Measurements from ENCODE around the gene RTTN. TPM values are rescaled to one million over a fixed set of nuclear protein-coding genes. Genes with fewer than 3 reads are reported as not detected.

The RTTN gene
- total RNA-seq, 1 donor from 2014 or later, result 10.8 TPM

DNA sequence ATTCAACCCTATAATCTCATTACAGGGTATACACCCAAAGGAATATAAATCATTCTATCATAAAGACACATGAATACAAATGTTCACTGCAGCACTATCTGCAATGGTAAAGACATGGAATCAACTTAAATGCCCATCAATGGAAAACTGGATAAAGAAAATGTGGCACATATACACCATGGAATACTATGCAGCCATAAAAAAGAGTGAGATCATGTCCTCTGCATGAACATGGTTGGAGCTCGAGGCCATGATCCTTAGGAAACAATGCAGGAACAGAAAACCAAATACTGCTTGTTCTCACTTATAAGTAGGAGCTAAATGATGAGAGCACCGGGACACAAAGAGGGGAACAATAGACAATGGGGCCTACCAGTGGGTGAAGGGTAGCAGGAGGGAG, 169.3 kb downstream of the RTTN start:
- Histone ChIP-seq H3K27me3 (ENCODE audit: low read depth) (no peaks in the 10 kb centered on the region), H3K27ac (no peak overlapping the region), H3K36me3 (peaks cover 9% of the 10 kb centered on the region), H3K4me3 (no peak overlapping the region), H3K9me3 (no peaks in the 10 kb centered on the region), H3K4me1 (no peaks in the 10 kb centered on the region)
- ATAC-seq, result no peak
- DNase-seq, result no peak
- intact Hi-C loops (cut with DNase I), result no loop called here
- TF ChIP-seq, protein P1, sequence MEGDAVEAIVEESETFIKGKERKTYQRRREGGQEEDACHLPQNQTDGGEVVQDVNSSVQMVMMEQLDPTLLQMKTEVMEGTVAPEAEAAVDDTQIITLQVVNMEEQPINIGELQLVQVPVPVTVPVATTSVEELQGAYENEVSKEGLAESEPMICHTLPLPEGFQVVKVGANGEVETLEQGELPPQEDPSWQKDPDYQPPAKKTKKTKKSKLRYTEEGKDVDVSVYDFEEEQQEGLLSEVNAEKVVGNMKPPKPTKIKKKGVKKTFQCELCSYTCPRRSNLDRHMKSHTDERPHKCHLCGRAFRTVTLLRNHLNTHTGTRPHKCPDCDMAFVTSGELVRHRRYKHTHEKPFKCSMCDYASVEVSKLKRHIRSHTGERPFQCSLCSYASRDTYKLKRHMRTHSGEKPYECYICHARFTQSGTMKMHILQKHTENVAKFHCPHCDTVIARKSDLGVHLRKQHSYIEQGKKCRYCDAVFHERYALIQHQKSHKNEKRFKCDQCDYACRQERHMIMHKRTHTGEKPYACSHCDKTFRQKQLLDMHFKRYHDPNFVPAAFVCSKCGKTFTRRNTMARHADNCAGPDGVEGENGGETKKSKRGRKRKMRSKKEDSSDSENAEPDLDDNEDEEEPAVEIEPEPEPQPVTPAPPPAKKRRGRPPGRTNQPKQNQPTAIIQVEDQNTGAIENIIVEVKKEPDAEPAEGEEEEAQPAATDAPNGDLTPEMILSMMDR (IDR thresholded peaks at IDR 0.05), result no peak

DNA sequence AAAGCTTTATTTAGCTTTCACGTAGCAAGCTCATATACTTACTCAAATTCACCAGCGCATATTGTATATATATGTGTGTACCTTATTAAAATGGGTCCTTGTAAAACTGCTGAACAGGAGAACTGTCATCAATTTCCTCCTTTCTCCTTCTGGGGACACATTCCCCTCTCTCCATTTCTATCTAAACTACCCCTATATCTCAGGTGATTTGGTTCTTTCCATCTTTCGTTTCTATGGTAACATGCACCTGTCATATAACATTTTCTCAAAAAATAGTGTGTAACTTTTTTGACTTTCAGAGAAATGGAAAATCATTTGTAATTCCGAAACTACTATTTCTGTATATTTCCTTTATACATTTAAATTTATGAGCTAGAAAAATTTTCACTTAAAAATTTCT, 174.3 kb downstream of the RTTN start:
- no peak overlapping the region for H3K27ac ChIP-seq
- H3K36me3 ChIP-seq, result peaks cover 10% of the 10 kb centered on the region
- DNase-seq, result no peak
- H3K27me3 ChIP-seq (ENCODE audit: low read depth), result no peaks in the 10 kb centered on the region
- no peaks in the 10 kb centered on the region for H3K4me1 ChIP-seq
- ATAC-seq, result no peak
- H3K4me3 ChIP-seq, result no peak overlapping the region
- no peaks in the 10 kb centered on the region for H3K9me3 ChIP-seq
- intact Hi-C loops (cut with DNase I), result no loop called here
- TF ChIP-seq, protein P1 (IDR thresholded peaks at IDR 0.05), result no peak

DNA sequence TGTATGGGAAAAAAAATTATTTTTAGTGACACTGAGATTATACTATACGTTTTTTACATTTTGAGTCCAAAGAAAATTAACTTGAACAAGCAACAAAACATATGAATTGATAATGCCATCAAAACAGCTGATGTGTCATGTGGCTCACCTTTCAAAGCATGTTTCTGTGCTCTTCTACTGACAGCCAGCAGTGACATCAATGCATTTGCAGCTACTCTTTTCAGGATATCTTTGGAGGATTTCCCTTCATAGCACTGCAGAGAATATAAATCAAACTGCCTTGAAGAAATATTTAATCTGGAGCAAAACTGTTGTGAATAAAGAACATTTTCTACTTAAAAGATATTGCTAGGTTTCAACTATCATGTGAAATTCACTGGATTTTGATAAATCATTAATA, 174.8 kb downstream of the RTTN start:
- H3K36me3 ChIP-seq, result peaks cover 10% of the 10 kb centered on the region
- no peak for DNase-seq
- H3K4me1 ChIP-seq, result no peaks in the 10 kb centered on the region
- TF ChIP-seq, protein P1 (IDR thresholded peaks at IDR 0.05), result no peak
- H3K27me3 ChIP-seq (ENCODE audit: low read depth), result no peaks in the 10 kb centered on the region
- no peak overlapping the region for H3K4me3 ChIP-seq
- ATAC-seq, result no peak
- H3K27ac ChIP-seq, result no peak overlapping the region
- H3K9me3 ChIP-seq, result no peaks in the 10 kb centered on the region
- intact Hi-C loops (cut with DNase I), result no loop called here

DNA sequence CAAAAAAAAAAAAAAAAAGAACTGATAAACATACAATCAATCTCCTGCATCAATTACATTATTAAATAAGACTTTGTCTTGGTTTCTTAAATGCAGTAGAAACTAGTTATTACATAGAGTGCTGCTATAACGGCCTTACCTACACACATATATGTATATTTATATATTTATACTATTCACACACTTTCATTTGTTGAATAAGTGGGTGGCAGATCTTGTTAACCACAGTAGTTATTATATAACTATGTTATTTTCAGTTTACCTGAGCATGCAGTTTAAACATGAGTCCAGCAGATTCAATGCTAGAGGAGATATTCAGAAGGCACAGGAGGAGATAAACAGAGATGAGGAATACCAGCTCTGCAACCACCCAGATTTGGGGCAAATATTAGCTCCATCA, 176.3 kb downstream of the RTTN start:
- intact Hi-C loops (cut with DNase I), result no loop called here
- H3K27ac ChIP-seq, result no peak overlapping the region
- H3K9me3 ChIP-seq, result no peaks in the 10 kb centered on the region
- TF ChIP-seq, protein P1 (IDR thresholded peaks at IDR 0.05), result no peak
- peaks cover 18% of the 10 kb centered on the region for H3K36me3 ChIP-seq
- H3K4me3 ChIP-seq, result no peak overlapping the region
- ATAC-seq (no peak), DNase-seq (no peak)
- H3K4me1 ChIP-seq, result no peaks in the 10 kb centered on the region
- no peaks in the 10 kb centered on the region for H3K27me3 ChIP-seq (ENCODE audit: low read depth)

DNA sequence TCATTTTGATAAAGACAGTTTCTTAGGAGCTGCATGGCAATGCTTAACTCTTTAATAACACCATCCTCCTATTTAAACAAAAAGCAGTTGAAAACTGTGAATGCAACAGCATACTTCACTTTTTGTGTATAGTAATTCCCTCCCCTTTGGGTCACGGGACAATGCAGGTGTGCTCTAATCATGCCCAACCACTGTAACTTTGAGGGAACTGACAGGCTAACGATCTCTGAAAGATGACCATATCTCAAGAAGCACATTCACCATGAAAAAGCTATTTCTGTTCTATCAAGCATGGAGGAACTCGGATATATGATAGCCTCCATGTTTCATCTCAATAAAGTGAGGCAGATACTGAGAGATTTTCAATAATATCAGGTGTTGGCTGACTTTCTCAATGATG, 176.8 kb downstream of the RTTN start:
- no peak overlapping the region for H3K27ac ChIP-seq
- H3K36me3 ChIP-seq, result peaks cover 22% of the 10 kb centered on the region
- intact Hi-C loops (cut with DNase I), result no loop called here
- ATAC-seq (no peak), DNase-seq (no peak)
- no peaks in the 10 kb centered on the region for H3K9me3 ChIP-seq
- no peak overlapping the region for H3K4me3 ChIP-seq
- no peaks in the 10 kb centered on the region for H3K27me3 ChIP-seq (ENCODE audit: low read depth)
- TF ChIP-seq, protein P1 (IDR thresholded peaks at IDR 0.05), result no peak
- H3K4me1 ChIP-seq, result no peaks in the 10 kb centered on the region

DNA sequence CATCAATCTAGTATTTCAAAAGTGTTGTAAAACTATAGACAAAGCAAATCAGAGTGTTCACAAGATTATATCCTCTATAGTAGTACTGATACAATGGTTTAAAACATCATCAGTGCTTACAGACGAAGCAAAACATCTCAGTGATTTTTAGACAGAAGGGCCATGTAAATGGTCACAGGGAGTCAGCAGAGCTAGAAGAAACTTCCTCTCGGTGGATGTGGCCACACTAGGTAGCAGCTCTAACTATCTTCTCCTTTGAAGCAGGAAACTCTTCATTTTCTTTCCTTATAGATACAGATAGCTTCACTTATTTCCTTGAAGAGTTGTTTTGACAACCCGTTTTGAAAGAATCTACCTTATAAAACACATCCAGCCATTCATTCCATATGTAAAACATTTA, 177.4 kb downstream of the RTTN start:
- Histone ChIP-seq H3K4me3 (no peak overlapping the region), H3K27ac (no peak overlapping the region), H3K4me1 (no peaks in the 10 kb centered on the region), H3K9me3 (no peaks in the 10 kb centered on the region), H3K27me3 (ENCODE audit: low read depth) (no peaks in the 10 kb centered on the region), H3K36me3 (peaks cover 27% of the 10 kb centered on the region)
- intact Hi-C loops (cut with DNase I), result no loop called here
- TF ChIP-seq, protein P1 (IDR thresholded peaks at IDR 0.05), result no peak
- DNase-seq, result no peak
- ATAC-seq, result no peak
